HG03457 (cell line): ENCODE measurements around the gene L3HYPDH.

Experiments
- ATAC-seq: cut with Tn5 transposase; IDR thresholded peaks from one replicate; pipeline ENCODE4 v1.9.1; 2021; ENCODE audit warnings: moderate number of reproducible peaks; ENCODE audit not compliant: unreplicated experiment

Gene L3HYPDH

GRCh38 chr14:59427653-59428580 is 56.3 kb downstream of the L3HYPDH start:
- ATAC-seq = no peak

GRCh38 chr14:59425322-59425935 is 58.8 kb downstream of the L3HYPDH start:
- ATAC-seq = no peak

GRCh38 chr14:59424341-59425071 is 59.7 kb downstream of the L3HYPDH start:
- no peak for ATAC-seq
